Breast epithelium (tissue), 4 donors: ENCODE results near the gene C19orf38. TPM values are rescaled to one million over a fixed set of nuclear protein-coding genes. Genes with fewer than 3 reads are reported as not detected.
A peak's percentile ranks its signal among the peaks of the same experiment; 100 is the strongest.

Source experiments
- DNase-seq, 2 donors: peaks; one replicate each; pipeline ENCODE4 v3.0.0-alpha.2; 2019; ENCODE audit warnings: low spot score in 2 of 2
- H3K27ac ChIP-seq, 2 donors: fragments of 200-600 bp; sonication (generic) in 1 of 2; one replicate each; pipeline ENCODE4 v1.5.1; 2016 to 2019; ENCODE audit warnings: mild to moderate bottlenecking in 1 of 2
- H3K27me3 ChIP-seq, 2 donors: fragments of 200-600 bp; sonication (generic) in 1 of 2; one replicate each; pipeline versions ENCODE4 v1.5.1 to v1.6.0; 2017 to 2019; ENCODE audit warnings: control low read depth in 1 of 2, mild to moderate bottlenecking in 1 of 2
- H3K36me3 ChIP-seq: fragments of 200-600 bp; one replicate; pipeline ENCODE4 v1.5.1; 2019
- H3K4me1 ChIP-seq, 2 donors: fragments of 200-600 bp; sonication (generic); one replicate each; pipeline ENCODE4 v1.5.1; 2016 to 2019; ENCODE audit warnings: control low read depth in 1 of 2
- H3K4me3 ChIP-seq, 3 donors: fragments of 200-600 bp; sonication (generic); 1 replicate in 2 of 3; 2 replicates in 1 of 3; pipeline ENCODE4 v1.5.1; 2016 to 2019; ENCODE audit warnings: mild to moderate bottlenecking in 3 of 3, moderate library complexity in 2 of 3
- H3K9me3 ChIP-seq, 2 donors: fragments of 200-600 bp; sonication (generic) in 1 of 2; one replicate each; pipeline ENCODE4 v1.5.1; 2016 to 2019; ENCODE audit warnings: control low read depth in 1 of 2
- CTCF ChIP-seq, 3 donors: fragments of 450-650 bp; IDR thresholded peaks; one replicate each; pipeline ENCODE4 v1.5.1; 2016 to 2017; ENCODE audit warnings: antibody characterized with exemption in 3 of 3, mild to moderate bottlenecking in 3 of 3, moderate library complexity in 3 of 3
- POLR2A ChIP-seq: fragments of 450-650 bp; IDR thresholded peaks from one replicate; pipeline ENCODE4 v1.6.1; 2016; ENCODE audit warnings: antibody characterized with exemption, mild to moderate bottlenecking, moderate library complexity
- POLR2AphosphoS5 ChIP-seq, 3 donors: sonication (generic); formaldehyde crosslinking; IDR thresholded peaks; one replicate each; pipeline ENCODE4 v1.6.1; 2017; ENCODE audit warnings: antibody characterized with exemption in 3 of 3
- intact Hi-C: fragments of 100-400 bp; cut with DNase I; formaldehyde crosslinking; loops from one replicate; pipeline ENCODE4 v1.15.1; 2023; ENCODE audit warnings: low total_unique reads
- total RNA-seq, 3 donors: library from RNA; depleted of rRNA; stranded (reverse); fragments of >200 nt; gene quantifications; one replicate each; pipeline ENCODE4 v1.1.0, GENCODE V29; 2016

Gene C19orf38
- total RNA-seq, 3 donors from 2014 or later: 1.3 to 2.7 (median 2.0) TPM

DNA sequence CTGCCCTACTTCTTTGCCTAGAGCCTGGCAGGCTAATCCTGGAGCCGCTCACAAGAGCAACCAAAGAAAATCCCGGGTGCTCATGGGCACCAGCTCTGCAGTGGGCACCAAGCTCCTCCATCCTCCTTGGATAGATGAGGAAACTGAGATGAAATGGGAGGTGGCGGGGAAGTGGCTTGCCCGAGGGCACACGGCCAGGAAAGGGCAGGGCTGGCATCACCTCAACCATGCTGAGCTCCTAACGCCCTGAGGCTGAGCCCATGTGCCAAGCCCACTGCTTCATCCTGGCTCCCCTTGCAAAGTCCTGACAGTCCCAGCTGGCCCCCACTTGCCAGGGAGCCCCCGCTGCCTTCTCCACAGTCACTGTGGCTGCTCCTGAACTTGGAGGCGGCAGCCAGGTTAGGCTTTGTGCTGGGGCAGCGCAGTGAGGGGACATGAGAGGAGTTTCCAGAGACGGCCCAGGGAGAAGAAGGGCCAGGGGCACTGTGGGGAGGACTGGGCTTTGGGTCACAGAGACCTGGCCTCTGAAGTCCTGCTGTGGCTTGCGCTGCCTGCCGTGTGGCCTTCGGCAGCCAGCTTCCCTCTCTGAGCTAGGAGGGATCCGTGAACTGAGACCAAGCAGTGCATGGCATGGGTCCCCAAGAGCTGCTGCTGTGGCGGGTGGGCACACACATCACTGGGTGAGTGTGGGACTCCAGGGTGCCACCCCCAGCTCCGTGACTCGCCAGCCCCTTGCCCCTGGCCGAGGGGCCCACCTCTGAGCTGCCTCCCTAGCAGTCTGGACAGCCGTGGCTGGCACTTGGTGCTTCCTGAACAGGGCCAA lies 29.7 kb upstream of the C19orf38 start:
- Histone ChIP-seq H3K36me3 (no peaks in the 10 kb centered on the region), H3K9me3 (no peaks in the 10 kb centered on the region), H3K27ac (peak overlapping the region; percentile 78 to 95), H3K4me3 (peak overlapping the region in 2 of 3 donors; percentile 49 to 68), H3K4me1 (no peaks in the 10 kb centered on the region), H3K27me3 (no peaks in the 10 kb centered on the region)
- no peak for TF ChIP-seq POLR2AphosphoS5 (IDR thresholded peaks at IDR 0.05)
- no peak for TF ChIP-seq CTCF (IDR thresholded peaks at IDR 0.05)
- DNase-seq: no peak
- intact Hi-C loops: no loop called here

DNA sequence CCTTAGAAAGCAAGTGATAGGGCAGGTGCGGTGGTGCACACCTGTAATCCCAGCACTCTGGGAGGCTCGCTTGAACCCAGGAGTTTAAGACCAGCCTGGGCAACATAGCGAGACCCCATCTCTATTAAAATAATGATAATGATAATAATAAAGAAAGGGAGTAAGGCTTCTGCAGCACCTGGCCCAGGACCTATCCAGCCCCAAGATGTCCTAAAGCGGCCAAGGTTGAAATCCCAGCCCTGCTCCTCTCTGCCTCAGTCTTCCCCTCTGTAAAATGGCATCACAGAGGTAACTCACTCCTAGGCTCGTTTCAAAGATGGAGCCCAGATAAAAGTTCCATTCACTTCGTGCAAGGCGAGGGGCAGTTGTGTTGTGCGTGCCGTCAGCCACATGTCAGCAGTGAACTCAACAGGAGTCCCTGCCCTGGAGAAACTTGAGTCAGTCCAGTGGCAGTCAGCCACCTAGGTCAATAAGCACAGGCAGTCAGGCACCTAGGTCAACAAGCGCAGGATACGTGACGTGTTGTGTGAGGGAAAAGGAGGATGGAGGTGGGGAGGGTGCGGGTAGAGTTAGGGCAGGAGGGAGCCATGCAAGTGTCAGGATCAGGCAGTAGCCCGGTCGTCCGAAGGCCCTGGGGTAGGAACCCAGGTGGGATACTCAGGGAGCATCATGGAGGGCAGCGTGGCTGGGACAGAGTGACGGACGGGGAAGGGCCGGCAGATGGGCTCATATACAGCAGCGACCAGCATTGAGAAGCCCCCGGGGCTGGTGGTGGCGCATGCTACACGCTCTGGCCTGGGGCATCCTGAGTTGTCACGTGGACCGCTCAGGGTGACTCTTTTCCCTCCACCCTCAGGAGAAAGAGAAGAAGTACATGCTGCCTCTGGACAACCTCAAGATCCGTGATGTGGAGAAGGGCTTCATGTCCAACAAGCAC lies 28.8 kb upstream of the C19orf38 start:
- TF ChIP-seq POLR2A (no peak), CTCF (IDR thresholded peaks at IDR 0.05) (no peak), POLR2AphosphoS5 (IDR thresholded peaks at IDR 0.05) (no peak)
- intact Hi-C loops: no loop called here
- Histone ChIP-seq H3K4me1 (no peaks in the 10 kb centered on the region), H3K27ac (peak overlapping the region; percentile 78 to 95), H3K36me3 (no peaks in the 10 kb centered on the region), H3K4me3 (no peak overlapping the region), H3K9me3 (no peaks in the 10 kb centered on the region), H3K27me3 (no peaks in the 10 kb centered on the region)
- no peak for DNase-seq

DNA sequence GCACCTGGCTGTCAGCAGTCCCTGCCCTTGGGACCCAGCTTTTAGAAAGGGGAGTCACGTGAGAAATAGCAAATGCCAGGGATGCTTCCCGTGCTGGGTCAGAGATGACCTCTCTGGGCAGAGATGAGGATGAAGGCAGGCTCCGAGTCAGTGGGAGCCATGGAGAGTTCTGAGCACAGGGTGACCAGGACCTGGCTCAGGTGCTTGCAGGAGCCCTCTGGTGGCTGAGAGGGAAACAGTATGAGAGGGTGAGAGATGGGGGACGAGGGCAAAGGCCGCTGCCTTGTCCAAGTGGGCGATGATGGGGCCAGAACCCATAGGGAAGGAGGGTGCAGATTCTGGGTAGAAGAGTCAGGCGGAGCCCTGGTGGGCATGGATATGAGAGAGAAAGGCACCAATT lies 28.0 kb upstream of the C19orf38 start:
- no peak for DNase-seq
- H3K4me1 ChIP-seq: no peaks in the 10 kb centered on the region
- no peaks in the 10 kb centered on the region for H3K27me3 ChIP-seq
- H3K9me3 ChIP-seq: no peaks in the 10 kb centered on the region
- no peak overlapping the region for H3K4me3 ChIP-seq
- H3K36me3 ChIP-seq: no peaks in the 10 kb centered on the region
- TF ChIP-seq CTCF (IDR thresholded peaks at IDR 0.05) (no peak), POLR2A (no peak), POLR2AphosphoS5 (IDR thresholded peaks at IDR 0.05) (no peak)
- intact Hi-C loops: no loop called here
- no peak overlapping the region for H3K27ac ChIP-seq

- Histone ChIP-seq H3K27me3 (no peaks in the 10 kb centered on the region), H3K4me3 (no peak overlapping the region), H3K27ac (no peak overlapping the region), H3K4me1 (no peaks in the 10 kb centered on the region), H3K9me3 (no peaks in the 10 kb centered on the region), H3K36me3 (no peaks in the 10 kb centered on the region)
- TF ChIP-seq CTCF (IDR thresholded peaks at IDR 0.05) (no peak), POLR2AphosphoS5 (IDR thresholded peaks at IDR 0.05) (no peak), POLR2A (no peak)
- DNase-seq: no peak
- intact Hi-C loops: no loop called here
Observed at GRCh38 chr19:10823690-10824089, 24.5 kb upstream of the C19orf38 start.

GRCh38 chr19:10826231-10826630 lies 22.0 kb upstream of the C19orf38 start:
- no peaks in the 10 kb centered on the region for H3K36me3 ChIP-seq
- TF ChIP-seq CTCF (IDR thresholded peaks at IDR 0.05) (no peak), POLR2A (no peak), POLR2AphosphoS5 (IDR thresholded peaks at IDR 0.05) (no peak)

More at GRCh38 chr19:10826231-10826630, 22.0 kb upstream of the C19orf38 start:
- H3K4me1 ChIP-seq: no peaks in the 10 kb centered on the region
- H3K4me3 ChIP-seq: no peak overlapping the region
- intact Hi-C loops: no loop called here
- H3K27me3 ChIP-seq: no peaks in the 10 kb centered on the region
- H3K9me3 ChIP-seq: no peaks in the 10 kb centered on the region
- no peak for DNase-seq
- H3K27ac ChIP-seq: no peak overlapping the region
